Amygdala (tissue), 56 donors: ENCODE data around the gene PGAM2.
"Not testable (repeated sequence)": the region's sequence is repeated elsewhere in the genome, so short reads cannot be mapped to it uniquely, and the experiment has no call there.

Source experiments
- DNase-seq, 56 donors: peaks; one replicate each; lab custom pipeline; 2025; lab: John Stamatoyannopoulos, UW

PGAM2 gene

DNA sequence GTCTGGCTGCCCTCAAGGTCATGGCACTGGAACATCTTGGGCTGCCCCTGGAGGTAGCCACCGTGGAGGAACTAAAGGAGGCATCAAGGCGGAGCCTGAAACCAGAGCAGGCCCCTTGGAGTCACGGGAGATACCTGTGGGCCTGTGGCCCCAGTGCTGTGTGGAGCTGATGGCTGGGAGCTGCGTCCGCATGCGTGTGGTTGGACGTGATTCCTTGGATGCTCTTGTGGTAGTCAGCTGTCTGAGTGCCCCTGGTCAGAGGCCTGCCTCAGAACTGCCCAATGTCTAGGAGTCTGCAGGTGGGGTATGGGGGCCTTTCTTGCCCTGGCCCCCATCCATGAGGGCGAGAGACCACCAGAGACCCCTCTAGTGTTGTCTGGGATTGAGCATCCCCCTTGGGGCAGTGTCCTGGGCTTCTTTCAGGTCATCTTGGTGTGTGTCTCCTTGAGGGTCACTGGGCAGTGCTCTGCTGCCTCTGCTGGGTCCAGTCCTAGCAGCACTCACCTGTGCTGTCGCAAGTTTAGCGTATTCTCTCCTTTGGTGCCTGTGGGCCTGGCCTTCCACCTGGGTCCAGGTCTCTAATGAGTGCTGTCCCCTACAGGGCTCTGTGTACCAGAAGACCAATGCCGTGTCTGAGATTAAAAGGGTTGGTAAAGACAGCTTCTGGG lies 8.1 kb downstream of the PGAM2 start:
- no peak for DNase-seq

DNA sequence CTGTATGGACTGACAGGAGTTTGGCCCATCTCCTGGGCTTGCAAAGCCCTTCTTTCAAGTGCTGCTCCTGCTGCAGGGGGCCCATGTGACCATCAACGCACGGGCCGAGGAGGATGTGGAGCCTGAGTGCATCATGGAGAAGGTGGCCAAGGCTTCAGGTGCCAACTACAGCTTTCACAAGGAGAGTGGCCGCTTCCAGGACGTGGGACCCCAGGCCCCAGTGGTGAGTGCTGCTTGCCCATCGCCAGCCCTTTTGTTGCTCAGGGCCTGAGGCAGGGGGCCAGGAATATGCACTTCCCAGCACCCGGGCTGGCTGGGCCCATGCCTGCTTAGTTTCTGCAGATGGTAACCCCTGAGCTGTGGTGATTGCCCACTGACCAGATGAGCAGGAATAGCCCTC lies 8.7 kb downstream of the PGAM2 start:
- DNase-seq, result no peak

DNA sequence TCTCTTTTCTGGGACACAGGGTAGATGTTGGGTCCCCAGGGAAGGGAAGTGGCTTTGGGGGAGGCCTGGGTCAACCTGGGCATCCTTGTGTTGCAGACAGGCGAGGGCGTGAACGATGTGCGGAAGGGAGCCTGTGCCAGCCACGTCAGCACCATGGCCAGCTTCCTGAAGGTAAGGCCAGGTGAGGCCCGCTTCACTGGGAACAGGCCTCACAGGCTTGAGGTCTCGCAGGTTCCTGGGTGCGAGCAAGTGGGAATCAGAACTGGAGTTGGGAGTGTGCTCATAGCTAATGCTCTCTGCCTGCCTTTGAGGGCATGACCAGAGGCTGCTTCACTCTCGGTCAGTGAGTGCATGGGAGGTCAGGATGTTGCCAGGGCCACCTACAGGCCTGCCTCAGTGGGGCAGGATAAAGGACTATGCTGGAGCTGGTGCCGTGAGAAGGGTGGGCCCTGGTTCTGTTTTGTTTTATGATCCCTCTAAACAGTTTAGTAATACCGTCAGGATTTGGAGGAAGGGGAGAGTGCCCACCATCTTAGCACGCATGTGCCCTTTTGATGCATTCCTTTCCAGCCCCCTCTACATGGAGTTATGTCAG lies 12.5 kb downstream of the PGAM2 start:
- DNase-seq, result no peak

DNA sequence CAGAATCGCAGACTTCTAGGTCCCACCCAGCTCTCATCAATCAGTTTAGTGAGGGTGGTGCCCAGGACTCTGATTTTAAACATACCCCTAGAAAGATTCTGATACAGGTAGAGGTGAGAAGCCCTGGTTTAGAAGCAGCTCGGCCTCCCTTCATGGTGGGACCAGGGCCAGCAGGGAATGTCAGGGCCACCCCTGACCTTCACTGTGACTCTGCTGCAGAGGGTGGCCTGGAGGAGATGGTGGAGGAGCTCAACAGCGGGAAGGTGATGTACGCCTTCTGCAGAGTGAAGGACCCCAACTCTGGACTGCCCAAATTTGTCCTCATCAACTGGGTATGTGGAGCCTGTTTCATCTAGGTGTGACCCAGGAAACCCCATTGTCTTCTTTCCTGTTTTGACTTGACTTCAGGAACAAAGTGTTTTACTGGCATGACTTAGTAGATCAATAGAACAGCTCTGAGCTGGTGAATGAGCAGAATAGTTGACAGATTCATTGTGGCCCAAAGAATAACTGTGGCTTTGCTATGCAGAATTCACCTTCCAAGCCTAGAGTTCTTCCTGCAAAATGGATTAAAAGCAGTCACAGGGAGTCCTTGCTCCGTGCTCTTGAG lies 13.7 kb downstream of the PGAM2 start:
- DNase-seq, result no peak

DNA sequence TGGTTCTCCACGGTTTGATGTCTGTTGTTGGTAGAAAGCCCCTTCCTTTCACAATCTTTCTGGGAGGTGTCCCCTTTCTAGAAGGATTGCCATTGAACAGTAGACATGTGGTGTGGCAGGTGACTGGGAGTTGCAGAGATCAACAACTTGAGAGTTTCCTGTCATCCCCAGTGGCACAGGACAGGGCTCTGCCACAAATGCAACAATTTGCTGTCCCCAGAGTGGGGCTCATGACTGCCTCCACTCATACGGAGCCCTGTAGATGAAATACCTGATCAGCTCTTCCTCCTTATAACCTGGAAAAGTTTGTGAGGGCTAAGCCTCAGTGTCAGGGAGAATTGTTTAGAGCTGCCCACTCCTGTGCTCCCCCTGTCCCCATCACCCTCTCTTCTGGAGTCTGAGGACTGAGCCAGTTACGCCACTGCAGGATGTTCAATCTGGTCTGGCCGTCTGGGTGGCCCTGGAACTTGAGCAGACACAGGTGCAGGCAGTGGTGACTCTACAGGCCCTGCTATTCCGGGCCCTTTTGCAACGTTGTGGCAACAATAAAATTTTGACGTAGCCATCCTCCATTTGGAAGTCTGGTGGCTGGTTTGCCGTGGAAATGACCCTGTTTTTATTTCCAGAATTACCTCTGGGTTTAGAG lies 14.3 kb downstream of the PGAM2 start:
- no peak for DNase-seq

DNA sequence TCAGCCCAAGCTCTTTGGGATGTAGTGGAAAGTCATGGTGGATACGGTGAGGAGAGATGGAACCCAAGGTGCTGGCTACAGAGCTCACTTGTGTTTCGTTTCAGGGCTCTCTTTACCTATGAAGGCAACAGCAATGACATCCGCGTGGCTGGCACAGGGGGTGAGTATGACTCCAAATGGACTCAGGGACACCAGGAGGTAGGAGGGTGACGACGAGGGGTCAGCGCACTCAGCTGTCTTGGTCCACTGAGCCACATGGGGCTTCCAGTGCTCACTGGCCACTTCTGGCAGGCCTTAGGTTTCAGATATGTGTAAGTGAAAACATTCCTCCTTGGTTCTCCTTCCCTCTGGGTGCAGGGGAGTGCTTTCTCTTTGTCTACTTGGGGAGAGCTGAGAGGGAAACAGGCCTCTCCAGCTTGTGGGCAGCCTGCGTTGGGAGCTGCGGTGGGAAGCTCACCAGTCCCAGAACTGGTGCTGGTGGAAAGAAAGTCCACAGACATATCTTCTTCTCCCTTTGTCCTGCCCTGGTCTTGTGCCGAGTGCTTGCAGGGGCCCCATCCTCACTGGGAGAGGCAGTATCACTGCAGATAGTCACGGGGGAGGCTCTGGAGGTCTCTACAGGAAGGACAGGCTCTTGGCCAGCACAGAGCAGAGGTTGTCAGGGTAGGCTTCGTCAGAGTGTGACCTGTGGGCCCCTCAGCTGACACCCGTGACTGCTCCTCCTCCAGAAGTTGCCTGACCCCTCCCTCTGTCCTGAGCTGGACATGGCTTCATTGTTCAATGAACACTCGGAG lies 15.0 kb downstream of the PGAM2 start:
- DNase-seq, result no peak

DNA sequence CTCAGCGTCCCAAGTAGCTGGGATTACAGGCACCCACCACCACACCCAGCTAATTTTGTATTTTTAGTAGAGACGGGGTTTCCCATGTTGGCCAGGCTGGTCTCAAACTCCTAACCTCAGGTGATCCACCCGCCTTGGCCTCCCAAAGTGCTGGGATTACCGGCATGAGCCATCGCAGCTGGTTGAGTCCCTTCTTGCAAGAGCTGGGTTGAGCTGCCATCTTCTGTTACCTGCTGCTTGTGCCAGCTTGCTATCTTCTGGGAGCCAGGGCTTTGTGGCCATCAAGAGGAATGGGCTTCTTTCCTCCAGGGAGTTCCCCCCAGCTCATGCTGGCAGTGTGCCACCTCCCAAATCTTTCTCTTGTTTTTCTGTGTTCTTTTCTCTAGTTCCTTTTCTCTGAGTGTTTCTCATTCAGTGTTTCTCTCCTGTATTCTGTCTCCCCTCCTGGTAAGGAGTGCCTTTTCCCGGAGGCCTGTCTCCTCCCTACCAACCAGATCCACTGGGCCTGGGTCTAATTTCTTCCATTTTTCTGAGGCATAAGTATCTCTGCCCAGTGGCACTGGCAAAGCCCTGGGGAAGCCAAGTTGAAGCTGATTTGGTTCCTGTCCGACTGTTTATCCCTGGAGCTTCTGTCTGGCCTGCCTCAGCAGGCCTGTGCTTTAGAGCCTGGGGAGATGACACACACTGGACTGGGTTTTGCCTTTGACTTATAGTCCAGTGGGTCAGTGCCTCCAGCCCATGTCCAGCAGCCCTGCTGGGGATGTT lies 17.2 kb downstream of the PGAM2 start:
- DNase-seq, result no peak

DNA sequence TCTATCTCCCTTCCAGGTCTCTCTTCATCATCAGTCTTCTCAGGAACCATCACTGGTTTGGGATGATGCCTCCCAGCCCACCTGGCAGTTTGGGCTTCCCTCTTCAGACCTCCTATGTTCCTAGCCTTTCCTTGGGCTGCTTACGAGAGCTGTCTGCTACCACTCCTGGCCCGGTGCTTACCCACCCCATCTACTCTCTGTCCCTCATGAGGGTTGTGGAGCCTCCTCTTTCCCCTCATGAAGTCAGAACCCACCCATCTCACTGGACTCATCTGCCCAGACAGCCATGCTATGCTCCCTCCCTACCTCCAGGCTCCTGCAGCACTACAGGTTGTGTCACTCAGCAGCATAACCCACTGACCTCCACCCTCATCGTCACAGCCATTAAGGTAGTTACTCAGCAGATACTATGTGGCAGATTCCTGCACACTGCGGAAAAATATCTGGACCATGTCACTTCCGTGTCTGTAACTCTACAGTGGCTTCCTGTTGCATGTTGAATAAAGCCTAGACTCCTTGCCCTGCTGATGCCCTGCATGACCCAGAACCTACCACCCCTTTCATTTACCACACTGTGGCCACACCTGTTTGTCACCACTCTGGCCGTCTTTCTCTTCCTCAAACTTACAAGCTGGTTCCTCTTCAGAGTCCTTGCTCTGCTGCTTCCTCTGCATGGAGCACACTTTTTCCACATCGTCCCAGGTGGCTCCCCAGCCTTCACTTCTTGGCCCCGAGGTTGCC lies 18.9 kb downstream of the PGAM2 start:
- no peak for DNase-seq

DNA sequence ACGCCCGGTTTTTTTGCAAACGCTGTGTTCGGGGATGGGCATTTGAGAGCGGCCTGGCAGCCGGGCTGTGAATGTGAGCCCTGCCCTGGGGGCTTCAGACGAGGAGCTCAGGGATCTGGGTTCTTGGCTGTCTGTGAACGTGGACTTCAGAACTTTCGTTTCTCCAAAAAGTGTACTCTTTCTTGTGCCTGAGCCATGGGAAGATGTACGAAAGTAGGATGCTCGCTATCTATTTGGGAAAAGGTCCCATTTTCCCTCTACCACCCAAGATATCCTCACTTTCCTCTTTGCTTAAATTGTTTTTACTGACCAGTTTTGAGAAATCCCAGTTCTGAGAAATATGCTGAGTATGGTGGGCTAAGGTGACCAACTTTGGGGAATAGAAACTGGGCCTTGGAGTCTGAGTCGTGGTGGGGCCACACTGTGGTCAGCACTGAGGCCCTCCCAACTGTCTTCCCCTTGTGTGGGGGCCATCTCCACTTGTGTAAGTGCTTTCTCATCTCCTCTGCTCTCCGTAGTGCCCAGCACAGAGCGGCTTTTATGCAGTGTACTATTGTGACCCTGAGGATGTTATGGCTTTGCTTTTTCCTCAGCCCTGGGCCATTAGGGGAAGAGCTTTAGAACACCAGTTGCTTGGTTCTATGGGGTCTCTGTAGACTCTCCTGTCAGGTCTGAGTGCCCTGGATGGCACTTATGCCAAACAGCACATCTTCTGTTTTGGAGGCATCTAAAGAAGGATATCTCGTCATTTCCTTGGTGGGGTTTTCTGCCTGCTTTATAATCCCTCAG lies 19.9 kb downstream of the PGAM2 start:
- DNase-seq, result no peak

DNA sequence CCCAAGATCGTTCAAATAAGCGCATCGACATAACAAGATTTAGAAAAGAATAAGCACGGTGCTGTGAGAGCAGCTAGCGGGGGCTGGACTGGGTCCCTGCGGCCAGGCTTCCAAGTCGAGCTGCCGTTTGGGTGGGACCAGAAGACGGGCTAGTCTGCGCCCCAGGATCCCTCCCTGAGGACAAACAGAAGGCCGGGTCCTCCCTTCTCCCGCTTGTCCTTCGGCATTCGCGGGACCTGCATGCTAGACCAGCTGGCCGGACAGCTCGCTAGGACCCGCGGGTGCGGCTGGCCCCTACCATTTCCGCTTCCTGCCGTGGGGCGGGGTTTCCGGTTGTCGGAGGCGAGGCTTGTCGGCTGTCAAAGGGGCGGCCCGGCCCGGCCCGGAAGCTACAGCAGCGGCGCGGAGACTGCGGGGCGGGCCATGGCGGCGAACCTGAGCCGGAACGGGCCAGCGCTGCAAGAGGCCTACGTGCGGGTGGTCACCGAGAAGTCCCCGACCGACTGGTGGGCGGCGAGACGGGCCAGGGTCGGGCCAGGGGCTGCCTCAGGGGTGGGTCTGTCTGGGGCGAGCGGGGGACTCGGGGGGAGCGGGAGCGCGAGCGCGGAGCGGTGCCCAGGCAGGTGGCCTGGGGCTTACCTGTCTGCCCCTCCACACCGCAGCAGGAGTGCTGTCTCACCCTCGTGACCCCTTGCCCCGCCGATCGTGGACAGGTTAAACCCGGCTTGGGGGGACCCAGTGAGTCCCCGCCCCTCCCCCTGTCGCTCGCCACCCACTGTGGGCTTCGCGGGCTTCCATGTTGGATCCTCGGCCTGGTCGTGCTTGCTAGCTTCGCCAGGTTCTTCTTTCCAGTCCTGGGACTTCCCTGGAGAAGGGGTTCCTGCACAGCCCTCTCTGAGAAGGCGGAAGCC lies 20.8 kb downstream of the PGAM2 start, which contains the start of gene DBNL:
TSS of gene DBNL (plus strand) at position 388 of the 911 bp plus-strand sequence. CDS start at position 424, 36 bp downstream.
- peak; percentile 33 to 98 (median 91) for DNase-seq

DNA sequence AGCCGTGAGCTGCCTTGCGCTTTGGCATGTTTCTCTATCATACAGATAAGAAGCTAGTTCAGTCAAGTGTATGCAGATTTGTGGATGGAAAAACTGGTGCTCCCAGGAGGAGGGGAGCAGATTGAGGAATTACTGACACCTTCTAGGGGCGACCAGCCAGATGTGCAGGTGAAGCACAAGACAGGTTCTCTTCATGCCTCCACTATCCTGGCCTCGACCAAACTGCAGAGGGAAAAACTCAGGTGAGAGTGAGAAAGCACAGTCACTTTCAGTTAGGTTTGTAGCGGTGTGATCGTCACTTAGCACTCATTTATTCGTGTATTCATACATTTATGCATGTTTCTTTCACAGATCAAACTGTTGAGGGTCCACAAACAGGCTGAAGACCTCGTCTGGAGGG lies 21.5 kb downstream of the PGAM2 start:
- no peak for DNase-seq

DNA sequence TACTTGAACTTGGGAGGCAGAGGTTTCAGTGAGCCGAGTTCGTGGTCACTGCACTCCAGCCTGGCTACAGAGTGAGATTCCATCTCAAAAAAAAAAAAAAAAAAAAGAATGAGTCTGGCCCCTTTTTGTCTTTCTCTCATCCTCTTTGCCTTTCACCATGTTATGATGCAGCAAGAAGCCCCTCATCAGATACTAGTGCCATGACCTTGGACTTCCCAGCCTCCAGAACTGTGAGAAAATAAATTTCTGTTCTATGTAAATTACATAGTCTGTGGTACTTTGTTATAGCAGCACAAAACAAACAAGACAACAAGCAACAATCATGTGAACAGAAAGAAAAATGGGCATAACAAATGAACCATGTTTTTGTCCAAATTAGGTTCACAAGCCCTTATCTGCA lies 23.1 kb downstream of the PGAM2 start:
- DNase-seq, result no peak

DNA sequence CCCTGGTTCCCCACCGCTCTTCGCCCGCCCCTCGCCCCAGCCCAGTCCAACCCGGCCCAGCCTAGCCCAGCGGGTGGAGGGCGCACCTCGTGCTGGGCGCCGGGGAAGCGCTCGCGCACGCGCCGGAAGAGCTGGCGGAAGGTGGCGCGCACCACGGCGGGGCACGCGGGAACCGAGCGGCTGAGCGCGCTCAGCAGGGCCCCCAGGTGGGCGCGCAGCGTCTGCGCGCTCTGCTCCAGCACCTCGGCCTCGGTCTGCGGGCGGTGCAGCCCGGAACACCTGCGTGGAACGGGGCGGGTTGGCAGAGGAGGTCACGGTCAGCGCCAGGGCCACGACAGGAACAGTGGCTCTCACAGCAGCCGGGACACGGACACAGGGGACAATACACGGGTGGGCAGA lies 24.9 kb downstream of the PGAM2 start:
- DNase-seq, result peak in 3 of 56 donors; percentile 25 to 43 (median 43)

DNA sequence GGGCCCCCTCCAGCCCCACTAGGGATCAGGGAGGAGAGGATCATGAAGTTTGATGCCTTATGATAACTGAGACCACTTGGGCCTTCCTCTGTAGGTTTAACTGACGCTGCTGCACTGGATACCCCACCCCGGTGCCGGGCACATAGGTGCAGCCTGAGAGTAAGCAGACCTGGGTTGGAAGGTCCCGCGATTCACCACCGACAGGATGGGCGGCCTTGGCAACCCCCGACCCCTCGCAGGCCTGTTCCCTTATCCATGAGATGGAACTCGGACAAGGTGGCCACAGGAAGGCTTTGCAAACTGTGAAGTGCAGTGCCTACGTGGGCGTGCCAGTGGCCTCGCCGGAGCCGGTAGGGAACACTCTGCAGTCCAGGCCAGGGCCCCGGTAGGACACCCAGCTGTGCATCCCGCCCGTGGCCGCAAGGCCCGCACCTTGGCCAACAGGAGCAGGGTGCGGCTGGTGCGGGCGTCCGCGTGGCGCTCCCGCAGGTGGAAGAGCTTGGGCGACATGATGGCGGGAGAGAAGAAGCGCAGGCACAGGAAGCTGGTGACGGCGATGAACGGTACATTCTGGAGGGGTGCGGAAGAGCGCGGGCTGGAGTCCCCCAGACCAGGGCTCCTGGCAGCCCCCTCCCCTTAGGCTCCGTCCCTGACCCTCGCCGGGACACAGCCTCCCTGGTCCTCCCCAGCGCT lies 25.4 kb downstream of the PGAM2 start:
- DNase-seq, result not testable (repeated sequence)

DNA sequence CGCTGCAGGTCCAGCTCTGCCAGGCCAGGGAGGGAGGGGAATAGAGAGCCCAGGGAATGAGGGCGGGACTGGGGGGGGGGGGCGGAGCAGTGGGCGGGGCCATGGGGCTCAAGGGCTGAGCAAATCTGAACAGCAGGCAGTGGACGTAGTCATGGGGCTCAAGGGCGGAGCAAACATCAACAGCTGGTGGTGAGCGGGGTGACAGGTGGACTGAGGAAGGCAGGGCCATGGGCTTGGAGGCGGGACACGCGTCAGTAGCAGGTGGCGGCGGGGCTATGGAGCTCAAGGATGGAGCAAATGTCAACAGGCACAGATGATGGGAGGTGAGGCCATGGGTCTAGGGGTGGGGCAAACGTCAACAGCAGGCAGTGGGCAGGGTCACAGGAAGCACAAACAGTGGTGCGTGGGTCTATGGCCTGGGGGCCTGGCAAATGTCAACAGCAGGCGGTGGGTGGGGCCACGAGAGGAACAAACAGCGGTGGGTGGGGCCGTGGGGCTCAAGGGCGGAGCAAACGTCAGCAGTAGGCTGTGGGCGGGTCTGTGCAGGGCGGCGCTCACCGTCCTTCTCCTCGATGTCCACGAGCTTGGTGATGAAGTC lies 26.3 kb downstream of the PGAM2 start:
- DNase-seq, result peak in 55 of 56 donors; percentile 28 to 92 (median 79)

DNA sequence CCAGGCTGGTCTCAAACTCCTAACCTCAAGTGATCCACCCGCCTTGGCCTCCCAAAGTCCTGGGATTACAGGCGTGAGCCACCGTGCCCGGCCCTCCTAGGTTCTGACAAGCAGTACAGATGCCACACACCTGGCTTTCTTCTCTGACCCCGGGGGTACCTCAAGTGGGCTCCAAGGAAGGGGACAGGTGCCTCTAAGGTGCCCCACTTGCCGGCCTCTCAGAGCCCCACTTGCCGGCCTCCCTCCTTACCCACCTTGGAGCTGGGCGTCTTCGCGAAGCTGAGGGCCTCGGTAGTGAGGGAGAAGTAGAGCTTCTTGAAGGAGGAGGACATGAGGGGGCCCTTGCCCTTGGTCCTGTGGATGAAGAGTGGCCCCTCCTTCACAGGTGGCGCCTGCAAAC lies 26.8 kb downstream of the PGAM2 start:
- DNase-seq, result not testable (repeated sequence)
